Panc1 (cell line): ENCODE data around the gene GCNA. TPM values are rescaled to one million over a fixed set of nuclear protein-coding genes. Genes with fewer than 3 reads are reported as not detected.

ENCODE experiments used
- ATAC-seq: fragments of 200-7000 bp; cut with Tn5 transposase; 2 replicates; pipeline ENCODE4 v1.9.1; 2020; ENCODE audit warnings: mild to moderate bottlenecking, moderate library complexity
- BruUV-seq: library from RNA; stranded (reverse); fragments of 400-500 nt; replicated peaks from 2 replicates; lab custom pipeline; 2021; lab: Mats Ljungman, UMichigan
- CTCF ChIA-PET: fragments of 300-600 bp; sonication (Branson Sonifier 250); formaldehyde crosslinking; loops from one replicate; lab custom pipeline; 2022; ENCODE audit warnings: antibody characterized with exemption; lab: Charles Lee
- POLR2A ChIA-PET: fragments of 300-600 bp; sonication (Branson Sonifier 250); formaldehyde crosslinking; loops from one replicate; lab custom pipeline; 2022; ENCODE audit warnings: antibody characterized with exemption; lab: Charles Lee
- DNase-seq: peaks from one replicate; pipeline ENCODE4 v3.0.0-alpha.2; 2010; ENCODE audit warnings: low read depth, low spot score
- H3K27ac ChIP-seq: 2 replicates; pipeline ENCODE4 v1.5.1; 2011; ENCODE audit warnings: mild to moderate bottlenecking, low read length, inconsistent platforms
- H3K27me3 ChIP-seq: fragments of 200-500 bp; sonication (Bioruptor generic); 2 replicates; pipeline ENCODE4 v1.6.0; 2014; ENCODE audit warnings: low read length, inconsistent platforms; ENCODE audit not compliant: control insufficient read depth, insufficient read depth
- H3K36me3 ChIP-seq: fragments of 200-500 bp; sonication (Bioruptor generic); 2 replicates; pipeline ENCODE4 v1.5.1; 2014; ENCODE audit warnings: inconsistent platforms, mild to moderate bottlenecking, low read length, moderate library complexity; ENCODE audit not compliant: control insufficient read depth, insufficient read depth
- H3K4me1 ChIP-seq: 2 replicates; pipeline ENCODE4 v1.5.1; 2011; ENCODE audit warnings: inconsistent platforms, mild to moderate bottlenecking, low read length, moderate library complexity; ENCODE audit not compliant: control insufficient read depth, insufficient read depth
- H3K4me3 ChIP-seq, 2 experiments: 2 replicates each; pipeline ENCODE4 v1.5.1; 2011 to 2012; ENCODE audit warnings: low read depth in 2 of 2, low read length in 2 of 2, mild to moderate bottlenecking in 2 of 2, inconsistent platforms in 1 of 2, moderate library complexity in 1 of 2
- H3K9me3 ChIP-seq: fragments of 200-500 bp; sonication (Bioruptor generic); 2 replicates; pipeline ENCODE4 v1.5.1; 2014; ENCODE audit warnings: low read depth, mild to moderate bottlenecking, inconsistent platforms, low read length, moderate library complexity; ENCODE audit not compliant: control insufficient read depth, insufficient read depth
- POLR2AphosphoS5 ChIP-seq: IDR thresholded peaks from 2 replicates; pipeline ENCODE4 v1.6.1; 2012; ENCODE audit warnings: mild to moderate bottlenecking, low read depth, low read length, moderate library complexity
- SIN3A ChIP-seq: IDR thresholded peaks from 2 replicates; pipeline ENCODE4 v1.6.1; 2012; ENCODE audit warnings: low read depth, mild to moderate bottlenecking, low read length, moderate library complexity, borderline replicate concordance; ENCODE audit not compliant: insufficient read depth
- TCF7L2 ChIP-seq: IDR thresholded peaks from 2 replicates; pipeline ENCODE4 v1.6.1; 2011; ENCODE audit warnings: mild to moderate bottlenecking, low read depth, low read length, inconsistent platforms
- in situ Hi-C: cut with HindIII; loops from 2 replicates; pipeline ENCODE4 v1.10.0; 2016; ENCODE audit warnings: low sequenced_read_pairs, low pct_unique_long_range_greater_than_20kb
- intact Hi-C: fragments of 100-400 bp; cut with micrococcal nuclease; formaldehyde crosslinking; loops from one replicate; pipeline ENCODE4 v1.10.0; 2022; ENCODE audit not compliant: unreplicated experiment
- total RNA-seq: library from RNA; stranded (reverse); gene quantifications from one replicate; pipeline ENCODE4 v1.2.1, GENCODE V29; 2021; ENCODE audit not compliant: unreplicated experiment
- TF ChIP-seq, protein P1 (sequence below), 2 experiments: IDR thresholded peaks; 2 replicates each; pipeline ENCODE4 v1.6.1; 2011 to 2012; ENCODE audit warnings: low read depth in 2 of 2, control low read depth in 1 of 2, low read length in 1 of 2, mild to moderate bottlenecking in 1 of 2, moderate library complexity in 1 of 2; ENCODE audit not compliant: insufficient read depth in 1 of 2
- TF ChIP-seq, protein P2 (sequence below): fragments of 450-650 bp; IDR thresholded peaks from 2 replicates; pipeline ENCODE4 v1.5.1; 2017; ENCODE audit warnings: mild to moderate bottlenecking

The GCNA gene
- total RNA-seq, 1 experiment from 2014 or later: 4.0 TPM

DNA sequence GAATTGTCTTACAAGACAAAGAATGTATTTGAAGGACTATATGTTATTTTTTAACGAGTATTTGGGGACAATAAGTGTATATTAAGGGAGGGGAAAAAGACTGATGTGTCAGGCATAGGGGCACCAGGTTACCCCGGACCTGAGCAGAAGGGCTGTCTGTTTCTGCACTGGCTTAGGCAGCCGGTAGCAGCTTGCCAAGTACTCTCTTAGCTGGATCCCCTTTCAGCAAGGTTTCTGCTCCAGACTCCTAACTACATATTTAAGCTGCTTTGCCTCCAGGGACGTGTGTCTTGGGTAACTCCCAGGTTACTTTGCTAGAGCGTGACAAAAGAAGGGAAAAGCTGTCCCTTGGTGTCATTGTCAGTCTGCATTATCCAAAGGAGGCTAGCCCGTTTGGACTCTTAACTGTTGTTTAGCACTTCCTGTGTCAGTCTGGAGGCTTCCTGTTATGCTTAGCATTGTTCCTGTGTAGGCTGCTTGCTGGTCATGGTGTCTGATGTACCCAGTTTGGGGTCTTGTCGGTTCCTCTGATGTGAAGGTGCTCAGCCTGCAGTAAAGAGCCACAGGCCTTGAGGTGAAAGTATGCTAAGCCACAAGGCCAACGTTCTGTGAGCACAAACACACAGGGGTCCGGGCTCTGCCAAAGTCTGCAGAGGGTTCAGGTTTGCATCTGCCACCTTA is 28.4 kb downstream of the GCNA start:
- no peaks in the 10 kb centered on the region for H3K27me3 ChIP-seq
- H3K9me3 ChIP-seq: no peaks in the 10 kb centered on the region
- no peaks in the 10 kb centered on the region for H3K4me1 ChIP-seq
- DNase-seq (no peak), ATAC-seq (no peak)
- ChIA-PET CTCF (no interaction called here), POLR2A (no interaction called here)
- no peak overlapping the region for H3K27ac ChIP-seq
- intact Hi-C loops: no loop called here
- TF ChIP-seq TCF7L2 (no peak), SIN3A (no peak)
- TF ChIP-seq, protein P1, sequence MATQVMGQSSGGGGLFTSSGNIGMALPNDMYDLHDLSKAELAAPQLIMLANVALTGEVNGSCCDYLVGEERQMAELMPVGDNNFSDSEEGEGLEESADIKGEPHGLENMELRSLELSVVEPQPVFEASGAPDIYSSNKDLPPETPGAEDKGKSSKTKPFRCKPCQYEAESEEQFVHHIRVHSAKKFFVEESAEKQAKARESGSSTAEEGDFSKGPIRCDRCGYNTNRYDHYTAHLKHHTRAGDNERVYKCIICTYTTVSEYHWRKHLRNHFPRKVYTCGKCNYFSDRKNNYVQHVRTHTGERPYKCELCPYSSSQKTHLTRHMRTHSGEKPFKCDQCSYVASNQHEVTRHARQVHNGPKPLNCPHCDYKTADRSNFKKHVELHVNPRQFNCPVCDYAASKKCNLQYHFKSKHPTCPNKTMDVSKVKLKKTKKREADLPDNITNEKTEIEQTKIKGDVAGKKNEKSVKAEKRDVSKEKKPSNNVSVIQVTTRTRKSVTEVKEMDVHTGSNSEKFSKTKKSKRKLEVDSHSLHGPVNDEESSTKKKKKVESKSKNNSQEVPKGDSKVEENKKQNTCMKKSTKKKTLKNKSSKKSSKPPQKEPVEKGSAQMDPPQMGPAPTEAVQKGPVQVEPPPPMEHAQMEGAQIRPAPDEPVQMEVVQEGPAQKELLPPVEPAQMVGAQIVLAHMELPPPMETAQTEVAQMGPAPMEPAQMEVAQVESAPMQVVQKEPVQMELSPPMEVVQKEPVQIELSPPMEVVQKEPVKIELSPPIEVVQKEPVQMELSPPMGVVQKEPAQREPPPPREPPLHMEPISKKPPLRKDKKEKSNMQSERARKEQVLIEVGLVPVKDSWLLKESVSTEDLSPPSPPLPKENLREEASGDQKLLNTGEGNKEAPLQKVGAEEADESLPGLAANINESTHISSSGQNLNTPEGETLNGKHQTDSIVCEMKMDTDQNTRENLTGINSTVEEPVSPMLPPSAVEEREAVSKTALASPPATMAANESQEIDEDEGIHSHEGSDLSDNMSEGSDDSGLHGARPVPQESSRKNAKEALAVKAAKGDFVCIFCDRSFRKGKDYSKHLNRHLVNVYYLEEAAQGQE (IDR thresholded peaks at IDR 0.05; ENCODE audit: insufficient read depth in 1 of 2, low read depth in 2 of 2, low read length in 1 of 2): no peak
- H3K36me3 ChIP-seq: 0 out of 2 replicates have a peak, but pooled peaks cover 9% of the 10 kb centered on the region
- BruUV-seq: no TSS peak
- in situ Hi-C loops: no loop called here
- H3K4me3 ChIP-seq: no peak overlapping the region

DNA sequence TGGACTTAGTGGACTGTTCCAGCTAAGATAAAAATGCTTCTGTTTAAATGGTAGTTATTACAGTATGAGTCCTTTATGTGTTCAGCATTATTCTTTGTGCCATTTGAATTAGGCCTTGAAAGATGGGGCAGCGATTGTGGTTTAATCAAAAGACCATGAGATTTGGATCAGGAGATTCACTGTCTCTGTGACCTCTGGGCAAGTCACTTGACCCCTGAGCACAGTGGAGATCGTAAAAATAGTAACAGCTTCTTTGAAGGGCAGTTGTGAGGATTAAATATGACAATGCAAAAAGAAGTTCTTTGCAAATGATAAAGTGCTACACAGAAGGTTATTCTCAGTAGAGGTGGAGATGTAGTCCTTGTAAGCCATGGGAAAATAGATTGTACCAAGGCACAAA is 29.3 kb downstream of the GCNA start:
- ATAC-seq (no peak), DNase-seq (no peak)
- BruUV-seq: no TSS peak
- H3K27me3 ChIP-seq: no peaks in the 10 kb centered on the region
- H3K27ac ChIP-seq: no peak overlapping the region
- in situ Hi-C loops: no loop called here
- no peaks in the 10 kb centered on the region for H3K4me1 ChIP-seq
- H3K9me3 ChIP-seq: no peaks in the 10 kb centered on the region
- H3K4me3 ChIP-seq: no peak overlapping the region
- H3K36me3 ChIP-seq: 0 out of 2 replicates have a peak, but pooled peaks cover 9% of the 10 kb centered on the region
- intact Hi-C loops: no loop called here
- ChIA-PET POLR2A (no interaction called here), CTCF (no interaction called here)
- no peak for TF ChIP-seq TCF7L2
- TF ChIP-seq, protein P1 (IDR thresholded peaks at IDR 0.05; ENCODE audit: insufficient read depth in 1 of 2, low read depth in 2 of 2, low read length in 1 of 2): no peak
- no peak for TF ChIP-seq POLR2AphosphoS5
- no peak for TF ChIP-seq SIN3A
- TF ChIP-seq, protein P2, sequence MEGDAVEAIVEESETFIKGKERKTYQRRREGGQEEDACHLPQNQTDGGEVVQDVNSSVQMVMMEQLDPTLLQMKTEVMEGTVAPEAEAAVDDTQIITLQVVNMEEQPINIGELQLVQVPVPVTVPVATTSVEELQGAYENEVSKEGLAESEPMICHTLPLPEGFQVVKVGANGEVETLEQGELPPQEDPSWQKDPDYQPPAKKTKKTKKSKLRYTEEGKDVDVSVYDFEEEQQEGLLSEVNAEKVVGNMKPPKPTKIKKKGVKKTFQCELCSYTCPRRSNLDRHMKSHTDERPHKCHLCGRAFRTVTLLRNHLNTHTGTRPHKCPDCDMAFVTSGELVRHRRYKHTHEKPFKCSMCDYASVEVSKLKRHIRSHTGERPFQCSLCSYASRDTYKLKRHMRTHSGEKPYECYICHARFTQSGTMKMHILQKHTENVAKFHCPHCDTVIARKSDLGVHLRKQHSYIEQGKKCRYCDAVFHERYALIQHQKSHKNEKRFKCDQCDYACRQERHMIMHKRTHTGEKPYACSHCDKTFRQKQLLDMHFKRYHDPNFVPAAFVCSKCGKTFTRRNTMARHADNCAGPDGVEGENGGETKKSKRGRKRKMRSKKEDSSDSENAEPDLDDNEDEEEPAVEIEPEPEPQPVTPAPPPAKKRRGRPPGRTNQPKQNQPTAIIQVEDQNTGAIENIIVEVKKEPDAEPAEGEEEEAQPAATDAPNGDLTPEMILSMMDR: no peak
